GM19438 (cell line): Measurements from ENCODE around the gene BPIFB4.
"Not testable (repeated sequence)": the region's sequence is repeated elsewhere in the genome, so short reads cannot be mapped to it uniquely, and the experiment has no call there.

Experiments used
- ATAC-seq: cut with Tn5 transposase; IDR thresholded peaks from one replicate; pipeline ENCODE4 v1.9.1; 2021; ENCODE audit warnings: low read depth; ENCODE audit not compliant: unreplicated experiment

Gene BPIFB4

GRCh38 chr20:33079259-33079658, at the start of gene BPIFB4:
BPIFB4 (plus strand) TSS chr20:33079643; CDS start chr20:33081527, 1,884 bp downstream.
- ATAC-seq = no peak

GRCh38 chr20:33030076-33030475, 49.4 kb upstream of the BPIFB4 start:
- no peak for ATAC-seq

- ATAC-seq = no peak
Observed at GRCh38 chr20:33030569-33030968, 48.9 kb upstream of the BPIFB4 start.

- no peak for ATAC-seq
Observed at GRCh38 chr20:33031531-33031930, 47.9 kb upstream of the BPIFB4 start, which contains the start of gene BPIFB6. BPIFB6 (plus strand) TSS chr20:33031648; CDS start chr20:33031648, 0 bp downstream.

- ATAC-seq = no peak
Observed at GRCh38 chr20:33032555-33032954, 46.9 kb upstream of the BPIFB4 start.

- no peak for ATAC-seq
Observed at GRCh38 chr20:33033381-33033780, 46.1 kb upstream of the BPIFB4 start.

GRCh38 chr20:33034115-33034514, 45.3 kb upstream of the BPIFB4 start:
- ATAC-seq = no peak

- no peak for ATAC-seq
Observed at GRCh38 chr20:33034901-33035492, 44.4 kb upstream of the BPIFB4 start.

- no peak for ATAC-seq
Observed at GRCh38 chr20:33037456-33037855, 42.0 kb upstream of the BPIFB4 start.

GRCh38 chr20:33038243-33038642, 41.2 kb upstream of the BPIFB4 start:
- no peak for ATAC-seq

- no peak for ATAC-seq
Observed at GRCh38 chr20:33042430-33042829, 37.0 kb upstream of the BPIFB4 start.

- no peak for ATAC-seq
Observed at GRCh38 chr20:33042983-33043730, 36.3 kb upstream of the BPIFB4 start.

- ATAC-seq = no peak
Observed at GRCh38 chr20:33043731-33044181, 35.7 kb upstream of the BPIFB4 start.

- not testable (repeated sequence) for ATAC-seq
Observed at GRCh38 chr20:33045129-33045721, 34.2 kb upstream of the BPIFB4 start.

- no peak for ATAC-seq
Observed at GRCh38 chr20:33046412-33046811, 33.0 kb upstream of the BPIFB4 start.

GRCh38 chr20:33051333-33051732, 28.1 kb upstream of the BPIFB4 start:
- no peak for ATAC-seq

- no peak for ATAC-seq
Observed at GRCh38 chr20:33053291-33054106, 25.9 kb upstream of the BPIFB4 start, which contains the start of gene BPIFB3. BPIFB3 (plus strand) TSS chr20:33053903; CDS start chr20:33055436, 1,533 bp downstream.

- ATAC-seq = no peak
Observed at GRCh38 chr20:33054381-33054780, 25.1 kb upstream of the BPIFB4 start.

- ATAC-seq = no peak
Observed at GRCh38 chr20:33054791-33055190, 24.7 kb upstream of the BPIFB4 start.

GRCh38 chr20:33059136-33059535, 20.3 kb upstream of the BPIFB4 start:
- no peak for ATAC-seq
